Smooth muscle cell (in vitro differentiated cells): ENCODE data around the gene UCP1. TPM values are rescaled to one million over a fixed set of nuclear protein-coding genes. Genes with fewer than 3 reads are reported as not detected.

Experiments
- DNase-seq: peaks from one replicate; lab custom pipeline; 2025; ENCODE audit not compliant: unreplicated experiment; lab: John Stamatoyannopoulos, UW
- H2AFZ ChIP-seq: fragments of 200-600 bp; sonication (generic); 2 replicates; pipeline ENCODE4 v1.6.0; 2016; ENCODE audit warnings: antibody characterized with exemption, low read depth, mild to moderate bottlenecking
- H3F3A ChIP-seq: fragments of 200-600 bp; sonication (generic); 2 replicates; pipeline ENCODE4 v1.6.0; 2017; ENCODE audit warnings: antibody characterized with exemption, low read depth
- H3K27ac ChIP-seq: fragments of 200-600 bp; sonication (generic); 2 replicates; pipeline ENCODE4 v1.5.1; 2016; ENCODE audit warnings: low read depth, mild to moderate bottlenecking
- H3K27me3 ChIP-seq: fragments of 200-600 bp; sonication (generic); 2 replicates; pipeline ENCODE4 v1.6.1; 2016; ENCODE audit warnings: low read depth, mild to moderate bottlenecking
- H3K36me3 ChIP-seq: fragments of 200-600 bp; sonication (generic); 2 replicates; pipeline ENCODE4 v1.5.1; 2016; ENCODE audit warnings: low read depth
- H3K4me1 ChIP-seq: fragments of 200-600 bp; sonication (generic); 2 replicates; pipeline ENCODE4 v1.5.1; 2016; ENCODE audit warnings: low read depth
- H3K4me2 ChIP-seq: fragments of 200-600 bp; sonication (generic); 2 replicates; pipeline ENCODE4 v1.6.0; 2016; ENCODE audit warnings: mild to moderate bottlenecking
- H3K4me3 ChIP-seq: fragments of 200-600 bp; sonication (generic); 2 replicates; pipeline ENCODE4 v1.5.1; 2016; ENCODE audit warnings: mild to moderate bottlenecking
- H3K79me2 ChIP-seq: fragments of 200-600 bp; sonication (generic); 2 replicates; pipeline ENCODE4 v1.6.0; 2016; ENCODE audit warnings: low read depth, mild to moderate bottlenecking
- H3K9ac ChIP-seq: fragments of 200-600 bp; sonication (generic); 2 replicates; pipeline ENCODE4 v1.6.0; 2016; ENCODE audit warnings: low read depth
- H3K9me3 ChIP-seq: fragments of 200-600 bp; sonication (generic); replicated peaks from 2 replicates; pipeline ENCODE4 v1.5.1; 2016; ENCODE audit warnings: low read depth
- H4K20me1 ChIP-seq: fragments of 200-600 bp; sonication (generic); 2 replicates; pipeline ENCODE4 v1.6.0; 2016; ENCODE audit warnings: low read depth
- WGBS: methylation state at CpG from one replicate; pipeline ENCODE4 v1.1.7; 2016; ENCODE audit warnings: low lambda C conversion rate; 5-methylcytosine and 5-hydroxymethylcytosine counted together
- polyA plus RNA-seq: library from polyadenylated mRNA; unstranded; fragments of >200 nt; fragmentation: Nextera tagmentation; extraction: Ambion mirVana; gene quantifications from 2 replicates; pipeline ENCODE4 v1.2.1, GENCODE V29; 2016
- total RNA-seq: library from RNA; depleted of rRNA; stranded (reverse); fragments of >200 nt; gene quantifications from 2 replicates; pipeline ENCODE4 v1.2.3, GENCODE V29; 2014
- TF ChIP-seq, protein P1 (sequence below): fragments of 200-600 bp; sonication (generic); IDR thresholded peaks from 2 replicates; pipeline ENCODE4 v1.5.1; 2017; ENCODE audit warnings: borderline replicate concordance, mild to moderate bottlenecking, antibody characterized with exemption; ENCODE audit not compliant: insufficient read depth, poor library complexity, severe bottlenecking

UCP1 gene
- total and polyA plus RNA-seq, 2 experiments from 2014 or later: 0.24 TPM; not detected in 1

DNA sequence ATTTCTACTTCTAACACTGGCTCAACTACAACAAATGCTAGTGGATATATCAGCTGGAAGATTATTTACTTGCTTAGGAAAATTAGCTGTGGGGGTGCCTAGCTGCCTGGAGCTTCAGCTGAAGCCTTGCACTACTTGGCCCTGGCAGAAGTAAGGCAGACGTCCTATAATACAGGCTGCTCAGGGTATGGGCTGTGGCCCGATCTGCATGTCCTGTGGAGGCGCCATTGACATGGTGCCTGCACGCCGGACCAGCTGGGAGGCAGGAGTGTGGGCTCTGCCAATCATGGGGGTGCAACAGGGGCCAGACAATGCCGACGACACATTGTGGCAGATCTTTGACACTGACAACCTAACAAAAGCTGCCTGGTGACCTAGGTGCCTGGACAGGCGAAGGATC lies 31.6 kb upstream of the UCP1 start:
- H3K36me3 ChIP-seq: no peaks in the 10 kb centered on the region
- H3K9ac ChIP-seq: no peak overlapping the region
- no peak overlapping the region for H2AFZ ChIP-seq
- no peak overlapping the region for H3K4me2 ChIP-seq
- no peaks in the 10 kb centered on the region for H3K9me3 ChIP-seq
- 88% methylated on average over 8 of the region's 8 CpGs for WGBS
- H3K27me3 ChIP-seq: no peaks in the 10 kb centered on the region
- TF ChIP-seq, protein P1, sequence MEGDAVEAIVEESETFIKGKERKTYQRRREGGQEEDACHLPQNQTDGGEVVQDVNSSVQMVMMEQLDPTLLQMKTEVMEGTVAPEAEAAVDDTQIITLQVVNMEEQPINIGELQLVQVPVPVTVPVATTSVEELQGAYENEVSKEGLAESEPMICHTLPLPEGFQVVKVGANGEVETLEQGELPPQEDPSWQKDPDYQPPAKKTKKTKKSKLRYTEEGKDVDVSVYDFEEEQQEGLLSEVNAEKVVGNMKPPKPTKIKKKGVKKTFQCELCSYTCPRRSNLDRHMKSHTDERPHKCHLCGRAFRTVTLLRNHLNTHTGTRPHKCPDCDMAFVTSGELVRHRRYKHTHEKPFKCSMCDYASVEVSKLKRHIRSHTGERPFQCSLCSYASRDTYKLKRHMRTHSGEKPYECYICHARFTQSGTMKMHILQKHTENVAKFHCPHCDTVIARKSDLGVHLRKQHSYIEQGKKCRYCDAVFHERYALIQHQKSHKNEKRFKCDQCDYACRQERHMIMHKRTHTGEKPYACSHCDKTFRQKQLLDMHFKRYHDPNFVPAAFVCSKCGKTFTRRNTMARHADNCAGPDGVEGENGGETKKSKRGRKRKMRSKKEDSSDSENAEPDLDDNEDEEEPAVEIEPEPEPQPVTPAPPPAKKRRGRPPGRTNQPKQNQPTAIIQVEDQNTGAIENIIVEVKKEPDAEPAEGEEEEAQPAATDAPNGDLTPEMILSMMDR: no peak
- no peaks in the 10 kb centered on the region for H4K20me1 ChIP-seq
- no peak overlapping the region for H3K4me3 ChIP-seq
- H3K4me1 ChIP-seq: no peaks in the 10 kb centered on the region
- no peak overlapping the region for H3K27ac ChIP-seq
- H3F3A ChIP-seq: no peaks in the 10 kb centered on the region
- H3K79me2 ChIP-seq: no peaks in the 10 kb centered on the region
- DNase-seq: no peak

DNA sequence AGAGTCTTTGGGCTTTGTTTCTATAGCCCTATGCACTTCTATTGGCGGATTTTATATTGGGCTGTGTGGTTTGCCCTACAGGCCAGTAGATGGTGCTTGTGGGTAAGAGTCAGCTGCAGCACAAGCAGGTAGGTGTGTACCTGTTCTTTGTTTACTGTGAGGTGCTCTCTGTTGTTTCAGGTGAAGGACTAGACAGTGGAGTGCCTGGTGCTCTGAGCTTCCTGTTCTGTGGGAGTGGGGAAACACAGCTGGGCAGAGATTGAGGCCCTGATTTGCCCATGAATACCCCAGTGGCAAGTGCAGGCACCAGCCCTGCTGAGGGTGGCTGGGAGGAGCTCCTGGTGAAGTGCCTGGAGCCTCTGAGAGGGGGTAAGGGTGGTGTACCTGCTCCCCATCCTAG lies 26.3 kb upstream of the UCP1 start:
- no peaks in the 10 kb centered on the region for H3F3A ChIP-seq
- H2AFZ ChIP-seq: no peak overlapping the region
- no peaks in the 10 kb centered on the region for H3K9me3 ChIP-seq
- no peak overlapping the region for H3K4me2 ChIP-seq
- TF ChIP-seq, protein P1: peak; percentile 32
- no peaks in the 10 kb centered on the region for H3K4me1 ChIP-seq
- no peaks in the 10 kb centered on the region for H3K79me2 ChIP-seq
- H3K9ac ChIP-seq: no peak overlapping the region
- no peak overlapping the region for H3K4me3 ChIP-seq
- no peak overlapping the region for H3K27ac ChIP-seq
- peaks cover 7% of the 10 kb centered on the region for H3K27me3 ChIP-seq
- no peaks in the 10 kb centered on the region for H4K20me1 ChIP-seq
- DNase-seq: no peak
- 21% methylated on average over 1 of the region's 1 CpG for WGBS
- H3K36me3 ChIP-seq: no peaks in the 10 kb centered on the region

DNA sequence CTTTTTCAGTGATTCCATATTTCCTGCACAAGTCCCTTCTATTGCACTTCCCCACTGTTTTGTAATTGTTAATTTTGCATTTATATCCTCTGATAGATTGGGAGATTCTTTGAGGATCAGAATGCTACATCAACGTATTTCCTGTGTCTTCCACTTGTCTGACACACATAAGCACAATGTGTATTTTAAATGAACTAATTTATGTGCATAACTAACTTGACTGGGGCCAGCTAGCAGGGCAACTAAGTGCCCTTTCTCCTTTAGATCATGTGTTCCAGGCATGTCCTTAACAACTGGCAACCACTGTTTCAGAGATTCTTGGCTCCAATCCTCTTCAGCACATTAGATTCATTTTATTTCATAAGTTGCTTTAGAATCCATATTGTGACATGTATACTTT lies 15.7 kb upstream of the UCP1 start:
- no peak overlapping the region for H3K9ac ChIP-seq
- H3K27ac ChIP-seq: no peak overlapping the region
- H3K79me2 ChIP-seq: no peaks in the 10 kb centered on the region
- no peaks in the 10 kb centered on the region for H4K20me1 ChIP-seq
- H3K27me3 ChIP-seq: peaks cover 34% of the 10 kb centered on the region
- no peak overlapping the region for H3K4me3 ChIP-seq
- H3K4me1 ChIP-seq: no peaks in the 10 kb centered on the region
- WGBS: 70% methylated on average over 1 of the region's 1 CpG
- no peak for DNase-seq
- TF ChIP-seq, protein P1: no peak
- H3K4me2 ChIP-seq: no peak overlapping the region
- H3K9me3 ChIP-seq: no peaks in the 10 kb centered on the region
- no peaks in the 10 kb centered on the region for H3K36me3 ChIP-seq
- no peaks in the 10 kb centered on the region for H3F3A ChIP-seq
- H2AFZ ChIP-seq: no peak overlapping the region

DNA sequence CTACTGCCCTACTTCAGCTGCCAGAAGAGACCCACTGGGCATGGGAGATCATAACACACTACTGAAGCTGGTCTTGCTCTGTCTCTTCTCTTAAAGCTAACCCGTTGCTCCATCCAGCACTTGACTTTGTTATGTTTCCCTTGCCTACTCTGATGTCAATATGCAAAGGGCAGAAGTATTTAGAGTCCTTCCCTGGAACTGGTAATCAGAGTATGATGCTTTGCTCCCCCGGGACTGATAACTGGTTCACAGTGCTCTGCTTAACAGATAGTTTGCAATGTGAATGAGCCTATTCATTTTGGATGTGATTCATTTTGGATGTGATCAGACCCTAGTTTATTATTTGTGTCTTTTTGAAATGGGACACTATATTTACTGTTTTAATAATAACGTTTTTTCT lies 12.3 kb upstream of the UCP1 start:
- Histone ChIP-seq H3K9me3 (no peaks in the 10 kb centered on the region), H3K27me3 (peaks cover 31% of the 10 kb centered on the region), H3K36me3 (no peaks in the 10 kb centered on the region), H3K79me2 (no peaks in the 10 kb centered on the region), H3K4me2 (no peak overlapping the region), H3K4me1 (no peaks in the 10 kb centered on the region), H3F3A (no peaks in the 10 kb centered on the region), H3K27ac (no peak overlapping the region), H3K9ac (no peak overlapping the region), H2AFZ (no peak overlapping the region), H3K4me3 (no peak overlapping the region), H4K20me1 (no peaks in the 10 kb centered on the region)
- TF ChIP-seq, protein P1: no peak
- WGBS: 69% methylated on average over 3 of the region's 3 CpGs
- DNase-seq: no peak
